GM12874 (cell line): ENCODE data around the gene GPR45.

Experiments
- CTCF ChIP-seq: IDR thresholded peaks from 2 replicates; pipeline ENCODE4 v1.5.1; 2011; ENCODE audit warnings: low read depth, mild to moderate bottlenecking, control low read depth, low read length, moderate library complexity; ENCODE audit not compliant: insufficient read depth

Gene GPR45

DNA sequence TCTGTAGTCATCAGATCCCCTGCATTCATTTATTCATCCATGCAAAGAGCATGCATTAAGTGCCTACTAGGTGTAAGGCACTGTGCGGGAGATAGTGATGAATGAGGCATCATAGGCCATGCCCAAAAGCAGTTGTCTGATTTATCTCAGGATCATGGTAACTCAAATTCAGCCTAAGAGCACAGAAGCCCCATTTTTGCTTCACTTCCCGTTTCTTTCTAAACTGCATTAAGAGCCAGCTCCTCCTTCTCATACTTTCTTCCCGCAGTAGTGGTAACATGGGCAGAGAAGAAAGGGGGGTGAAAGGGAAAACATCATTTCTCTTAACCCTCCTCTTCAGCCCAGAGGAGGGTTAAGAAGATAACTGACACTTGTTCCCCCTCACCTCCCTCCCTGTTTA lies 2.9 kb downstream of the GPR45 start:
- TF ChIP-seq CTCF, result no peak

DNA sequence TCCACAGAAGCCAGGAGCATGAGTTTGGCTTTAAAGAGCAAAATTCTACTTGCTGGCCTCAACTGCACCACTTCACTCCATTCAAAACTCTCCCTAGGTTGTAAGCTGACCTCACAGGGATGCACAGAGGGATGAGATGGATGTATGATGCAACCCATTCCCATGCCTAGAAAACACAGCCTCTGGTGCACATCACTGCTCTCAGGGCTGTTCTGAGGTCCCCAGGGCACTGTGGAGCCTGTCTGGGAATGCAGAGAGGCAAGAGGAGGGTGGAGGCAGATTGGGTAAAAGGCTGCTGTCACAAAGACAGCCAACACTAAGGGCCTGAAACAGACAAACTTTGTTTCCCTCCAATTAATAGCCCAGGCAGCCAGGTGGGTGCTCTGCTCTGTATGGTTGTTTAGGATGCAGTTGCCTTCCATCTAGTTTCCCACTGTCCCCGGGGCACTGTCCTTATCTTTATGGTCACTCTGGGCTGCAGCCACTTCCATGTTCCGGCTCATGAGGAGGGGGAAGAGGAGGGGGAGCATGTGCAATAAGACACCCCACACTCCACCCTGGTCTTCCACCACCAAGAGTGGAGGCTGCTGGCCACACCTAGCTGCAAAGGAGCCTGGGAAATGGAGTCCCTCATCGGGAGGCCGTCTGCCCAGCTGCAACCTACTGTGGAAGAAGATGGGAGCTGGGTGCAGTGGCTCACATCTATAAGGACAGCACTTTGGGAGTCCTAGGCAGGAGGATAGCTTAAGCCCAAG lies 7.0 kb downstream of the GPR45 start:
- no peak for TF ChIP-seq CTCF

DNA sequence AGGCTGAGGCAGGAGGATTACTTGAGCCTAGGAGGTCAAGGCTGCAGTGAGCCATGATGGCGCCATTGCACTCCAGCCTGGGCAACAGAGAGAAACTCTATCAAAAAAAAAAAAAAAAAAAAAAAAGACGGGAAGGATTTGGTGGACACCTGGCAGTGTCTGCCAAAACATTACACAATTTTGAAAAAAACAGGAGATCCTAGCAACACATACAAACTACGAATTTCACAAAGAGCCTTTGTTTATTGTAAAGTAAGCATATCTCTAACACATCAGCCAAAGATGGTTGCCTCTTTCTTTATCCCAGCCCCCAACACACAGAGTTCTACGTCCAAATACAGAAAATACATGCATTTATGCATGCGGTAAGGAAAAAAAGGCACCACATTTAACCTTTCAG lies 7.6 kb downstream of the GPR45 start:
- TF ChIP-seq CTCF, result no peak

DNA sequence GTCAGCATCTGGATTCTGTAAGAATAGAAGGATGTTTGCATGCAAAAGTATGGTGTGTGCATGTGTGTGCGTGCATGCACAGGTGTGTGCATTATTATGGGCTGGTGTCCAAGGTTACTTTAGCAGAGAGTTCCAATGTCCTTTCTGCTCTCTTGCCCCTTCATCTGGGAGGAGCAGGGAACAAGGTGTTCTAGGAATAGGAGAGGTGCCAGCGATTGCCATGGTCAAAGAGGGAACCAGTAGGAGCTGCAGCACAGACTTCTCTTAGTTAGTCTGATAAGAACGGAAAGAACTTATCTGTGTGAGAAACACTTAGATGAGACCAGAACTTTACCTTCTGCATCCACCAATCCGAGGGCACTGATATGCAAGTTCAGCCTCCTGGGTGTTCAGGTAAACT lies 8.3 kb downstream of the GPR45 start:
- no peak for TF ChIP-seq CTCF

DNA sequence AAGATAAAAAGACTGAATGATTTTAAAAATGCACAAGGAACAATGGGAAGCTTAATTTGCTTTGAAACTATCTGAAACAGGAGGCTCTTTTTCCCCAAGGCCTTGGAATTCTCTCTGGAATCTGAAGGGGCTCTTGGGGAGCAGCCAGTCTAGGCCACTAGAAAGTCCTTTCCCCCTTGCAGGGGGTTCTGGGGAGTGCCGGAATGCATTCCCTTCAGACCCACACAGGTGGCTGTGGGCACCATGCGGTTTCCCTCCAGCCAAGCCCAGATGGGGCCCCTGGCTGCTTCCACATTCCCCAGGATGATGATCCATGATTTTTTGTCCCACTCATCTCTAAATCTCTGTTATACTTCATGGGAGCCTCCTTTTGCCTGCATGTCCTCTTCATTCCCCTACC lies 10.7 kb downstream of the GPR45 start:
- TF ChIP-seq CTCF, result no peak

DNA sequence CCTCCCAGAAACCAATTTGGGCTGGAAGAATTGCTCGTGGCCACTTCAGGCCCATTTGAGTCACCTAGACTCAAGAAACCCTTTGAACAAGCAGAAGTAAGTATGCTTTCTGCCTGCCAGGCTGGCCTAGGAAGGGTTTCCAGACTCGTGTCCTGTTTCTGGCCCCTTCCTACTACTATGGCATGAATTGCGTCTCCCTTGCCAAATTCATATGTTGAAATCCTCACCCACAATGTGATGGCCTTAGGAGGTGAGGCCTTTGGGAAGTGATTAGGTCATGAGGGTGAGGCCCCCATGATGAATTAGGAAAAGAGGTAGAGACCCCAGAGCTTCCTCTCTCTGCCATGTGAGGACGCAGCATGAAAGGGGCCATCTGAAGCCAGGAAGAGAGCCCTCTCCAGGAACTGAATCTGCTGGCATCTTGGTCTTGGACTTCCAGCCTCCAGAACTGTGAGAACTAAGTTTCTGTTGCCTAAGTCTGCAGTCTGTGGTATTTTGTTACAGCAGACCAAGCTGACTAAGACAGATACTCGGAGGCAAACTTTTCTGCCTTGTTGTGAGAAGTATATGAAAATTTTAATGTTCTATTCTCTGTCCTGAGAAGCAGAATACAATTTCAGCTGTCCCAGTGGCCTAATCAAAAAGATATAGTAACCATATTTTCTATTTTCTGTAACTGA lies 13.1 kb downstream of the GPR45 start:
- TF ChIP-seq CTCF, result no peak

GRCh38 chr2:105255979-105256378 lies 14.4 kb downstream of the GPR45 start:
- no peak for TF ChIP-seq CTCF
